SU-DHL-6 (cell line): ENCODE measurements around the gene LBHD1.

Source experiments
- H2AFZ ChIP-seq: fragments of 200-600 bp; sonication (generic); 2 replicates; pipeline ENCODE4 v1.6.1; 2014; ENCODE audit warnings: low read depth, mild to moderate bottlenecking, moderate library complexity, mixed read lengths, antibody characterized with exemption, low read length; ENCODE audit not compliant: severe bottlenecking
- H3F3A ChIP-seq: fragments of 200-600 bp; shearing (Covaris generic); 2 replicates; pipeline ENCODE4 v1.6.0; 2016; ENCODE audit warnings: antibody characterized with exemption, mild to moderate bottlenecking; ENCODE audit not compliant: insufficient read depth
- H3K27ac ChIP-seq: fragments of 200-600 bp; sonication (generic); 2 replicates; pipeline ENCODE4 v1.5.1; 2016; ENCODE audit warnings: low read depth, mild to moderate bottlenecking, low read length, moderate library complexity, mixed read lengths
- H3K27me3 ChIP-seq: fragments of 200-600 bp; sonication (generic), shearing (Covaris generic); 2 replicates; pipeline ENCODE4 v1.6.0; 2014; ENCODE audit warnings: mild to moderate bottlenecking, low read length
- H3K36me3 ChIP-seq: fragments of 200-600 bp; sonication (generic); 2 replicates; pipeline ENCODE4 v1.6.1; 2014; ENCODE audit warnings: mild to moderate bottlenecking, low read length, mixed read lengths
- H3K4me2 ChIP-seq: fragments of 300-600, 200-600 bp; shearing (Covaris generic), sonication (generic); 2 replicates; pipeline ENCODE4 v1.6.0; 2014; ENCODE audit warnings: low read length, low read depth, mild to moderate bottlenecking; ENCODE audit not compliant: poor library complexity, severe bottlenecking
- H3K4me3 ChIP-seq: fragments of 200-600 bp; sonication (generic); 2 replicates; pipeline ENCODE4 v1.5.1; 2014; ENCODE audit warnings: antibody characterized with exemption, low read length, mild to moderate bottlenecking, mixed read lengths; ENCODE audit not compliant: insufficient read depth, poor library complexity, severe bottlenecking
- H3K79me2 ChIP-seq: fragments of 200-600 bp; sonication (generic); 2 replicates; pipeline ENCODE4 v1.6.1; 2014; ENCODE audit warnings: mild to moderate bottlenecking, low read length, moderate library complexity; ENCODE audit not compliant: insufficient read depth
- H3K9ac ChIP-seq: fragments of 200-600 bp; sonication (generic); 2 replicates; pipeline ENCODE4 v1.7.0; 2014; ENCODE audit warnings: mild to moderate bottlenecking, low read length
- H3K9me2 ChIP-seq: fragments of 200-600 bp; sonication (generic); replicated peaks from 2 replicates; pipeline ENCODE4 v1.6.1; 2014; ENCODE audit warnings: low read length; ENCODE audit not compliant: insufficient read depth
- H3K9me3 ChIP-seq: fragments of 200-600 bp; sonication (generic); 2 replicates; pipeline ENCODE4 v1.6.1; 2014; ENCODE audit warnings: low read length, mixed read lengths; ENCODE audit not compliant: insufficient read depth
- H4K20me1 ChIP-seq: fragments of 200-600 bp; sonication (generic); 2 replicates; pipeline ENCODE4 v1.6.1; 2014; ENCODE audit warnings: low read depth, mild to moderate bottlenecking, antibody characterized with exemption, low read length, moderate library complexity, mixed read lengths
- CTCF ChIP-seq: fragments of 200-600 bp; sonication (generic); IDR thresholded peaks from one replicate; pipeline ENCODE4 v1.5.1; 2017; ENCODE audit warnings: antibody characterized with exemption, mild to moderate bottlenecking, low read length, moderate library complexity; ENCODE audit not compliant: insufficient read depth, poor library complexity, severe bottlenecking
- EZH2phosphoT487 ChIP-seq: fragments of 200-600 bp; sonication (generic), shearing (Covaris generic); conservative IDR thresholded peaks from 2 replicates; pipeline ENCODE4 v1.6.1; 2018; ENCODE audit warnings: mild to moderate bottlenecking, antibody characterized with exemption, low read length, moderate library complexity, mixed read lengths

Gene LBHD1

GRCh38 chr11:62712861-62713260, 40.8 kb upstream of the LBHD1 start:
- Histone ChIP-seq H3K4me3 (no peak overlapping the region), H3K36me3 (peaks cover 32% of the 10 kb centered on the region), H3K9me3 (no peaks in the 10 kb centered on the region), H2AFZ (no peak overlapping the region), H3K4me2 (no peak overlapping the region), H3K27ac (no peak overlapping the region), H4K20me1 (no peaks in the 10 kb centered on the region), H3K79me2 (peaks cover 13% of the 10 kb centered on the region; the same call in 1 of the 2 replicates), H3F3A (peaks cover 15% of the 10 kb centered on the region), H3K9me2 (no peaks in the 10 kb centered on the region), H3K9ac (no peak overlapping the region), H3K27me3 (no peaks in the 10 kb centered on the region)
- TF ChIP-seq EZH2phosphoT487 (no peak), CTCF (no peak)

DNA sequence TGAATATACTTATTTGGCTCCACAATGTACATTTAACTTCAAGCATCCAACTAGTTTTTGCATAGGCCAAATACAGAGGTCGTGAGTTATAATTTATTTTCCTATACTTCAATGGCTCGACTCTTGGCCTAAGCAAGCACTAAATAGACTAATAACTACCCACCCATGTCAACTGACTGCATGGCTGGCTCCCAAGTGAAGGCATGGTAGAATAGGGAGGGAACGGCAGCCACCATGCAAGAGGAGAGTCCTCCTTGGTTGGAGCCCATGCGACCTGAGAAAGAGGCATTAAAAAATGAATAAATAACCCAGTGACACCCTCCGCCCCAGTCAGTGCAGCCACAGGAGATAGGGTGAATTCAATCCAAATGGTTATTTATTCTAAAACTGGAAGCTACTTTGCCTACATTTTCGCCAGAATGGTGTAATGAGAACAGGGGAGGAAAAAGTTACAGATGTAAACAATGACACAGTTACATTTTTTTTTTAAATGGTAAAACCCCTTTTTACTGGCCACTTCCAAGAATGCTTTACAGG, 40.3 kb upstream of the LBHD1 start:
- H4K20me1 ChIP-seq: no peaks in the 10 kb centered on the region
- no peak overlapping the region for H3K9ac ChIP-seq
- H2AFZ ChIP-seq: no peak overlapping the region
- H3F3A ChIP-seq: peaks cover 18% of the 10 kb centered on the region
- peaks cover 30% of the 10 kb centered on the region for H3K36me3 ChIP-seq
- H3K27ac ChIP-seq: no peak overlapping the region
- no peak overlapping the region for H3K4me2 ChIP-seq
- H3K4me3 ChIP-seq: no peak overlapping the region
- no peaks in the 10 kb centered on the region for H3K9me2 ChIP-seq
- no peaks in the 10 kb centered on the region for H3K9me3 ChIP-seq
- peaks cover 10% of the 10 kb centered on the region; the same call in 1 of the 2 replicates for H3K79me2 ChIP-seq
- no peaks in the 10 kb centered on the region for H3K27me3 ChIP-seq
- TF ChIP-seq CTCF (no peak), EZH2phosphoT487 (no peak)

DNA sequence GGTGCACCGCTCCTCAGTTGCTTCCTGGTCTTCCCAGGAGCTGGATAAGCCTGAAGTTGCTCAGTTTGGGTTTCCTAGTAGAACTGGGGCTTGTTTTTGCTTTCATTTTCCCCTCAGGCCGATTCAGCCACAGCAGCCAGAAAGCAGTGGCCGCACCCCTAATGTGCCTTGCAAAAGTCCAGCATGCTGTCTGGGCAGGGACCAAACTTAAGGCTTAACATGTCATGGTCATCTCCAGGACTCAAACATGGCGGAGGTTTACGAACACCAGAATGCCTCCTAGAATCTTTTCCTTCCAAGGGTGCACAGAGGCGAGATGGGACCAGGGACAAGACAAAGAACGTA, 37.9 kb upstream of the LBHD1 start:
- H2AFZ ChIP-seq: no peak overlapping the region
- no peaks in the 10 kb centered on the region for H3K9me3 ChIP-seq
- no peaks in the 10 kb centered on the region for H4K20me1 ChIP-seq
- H3K9me2 ChIP-seq: no peaks in the 10 kb centered on the region
- no peaks in the 10 kb centered on the region for H3K27me3 ChIP-seq
- H3K9ac ChIP-seq: no peak overlapping the region
- H3K4me3 ChIP-seq: no peak overlapping the region
- peaks cover 24% of the 10 kb centered on the region for H3F3A ChIP-seq
- H3K36me3 ChIP-seq: peaks cover 8% of the 10 kb centered on the region
- peaks cover 5% of the 10 kb centered on the region; the same call in 1 of the 2 replicates for H3K79me2 ChIP-seq
- no peak for TF ChIP-seq CTCF
- no peak for TF ChIP-seq EZH2phosphoT487
- H3K27ac ChIP-seq: no peak overlapping the region
- no peak overlapping the region for H3K4me2 ChIP-seq
